Liver (tissue), 10 donors: ENCODE results near the gene MPRIP. TPM values are rescaled to one million over a fixed set of nuclear protein-coding genes. Genes with fewer than 3 reads are reported as not detected.

Experiments used
- DNase-seq: peaks from one replicate; pipeline ENCODE4 v3.0.0-alpha.2; 2017; ENCODE audit warnings: low spot score
- H3K27ac ChIP-seq, 2 donors: one replicate each; pipeline ENCODE4 v1.7.0; 2013; ENCODE audit warnings: inconsistent platforms in 2 of 2, low read length in 2 of 2, control low read depth in 1 of 2, low read depth in 1 of 2, mild to moderate bottlenecking in 1 of 2
- H3K27me3 ChIP-seq, 4 donors: one replicate each; pipeline versions ENCODE4 v1.6.1 to v1.7.0; 2013; ENCODE audit warnings: low read length in 3 of 4, inconsistent platforms in 1 of 4, mild to moderate bottlenecking in 1 of 4, moderate library complexity in 1 of 4; ENCODE audit not compliant: control insufficient read depth in 4 of 4, insufficient read depth in 4 of 4
- H3K36me3 ChIP-seq, 4 donors: one replicate each; pipeline versions ENCODE4 v1.6.1 to v1.7.0; 2013; ENCODE audit warnings: low read length in 3 of 4, mild to moderate bottlenecking in 3 of 4, low read depth in 1 of 4, moderate library complexity in 1 of 4; ENCODE audit not compliant: control insufficient read depth in 4 of 4, insufficient read depth in 3 of 4
- H3K4me1 ChIP-seq, 4 donors: one replicate each; pipeline versions ENCODE4 v1.6.1 to v1.7.0; 2013; ENCODE audit warnings: low read length in 3 of 4, mild to moderate bottlenecking in 3 of 4, moderate library complexity in 1 of 4; ENCODE audit not compliant: control insufficient read depth in 4 of 4, insufficient read depth in 4 of 4
- H3K4me3 ChIP-seq, 3 donors: one replicate each; pipeline versions ENCODE4 v1.6.1 to v1.7.0; 2013; ENCODE audit warnings: low read length in 3 of 3, control low read depth in 1 of 3, low read depth in 1 of 3, mild to moderate bottlenecking in 1 of 3
- H3K9ac ChIP-seq, 2 donors: one replicate each; pipeline ENCODE4 v1.7.0; 2013; ENCODE audit warnings: low read length in 2 of 2, mild to moderate bottlenecking in 2 of 2, moderate library complexity in 2 of 2, control low read depth in 1 of 2, low read depth in 1 of 2
- H3K9me3 ChIP-seq, 4 donors: one replicate each; pipeline versions ENCODE4 v1.6.1 to v1.7.0; 2013; ENCODE audit warnings: low read length in 3 of 4; ENCODE audit not compliant: control insufficient read depth in 4 of 4
- CTCF ChIP-seq: fragments of 150-350 bp; IDR thresholded peaks from 2 replicates; pipeline ENCODE4 v1.5.1; 2017; ENCODE audit warnings: improper control_type of control experiment, low read depth, low read length; ENCODE audit not compliant: missing input control
- FOXA1 ChIP-seq: IDR thresholded peaks from 2 replicates; pipeline ENCODE4 v1.6.1; 2016; ENCODE audit warnings: antibody characterized with exemption
- FOXA2 ChIP-seq: IDR thresholded peaks from 2 replicates; pipeline ENCODE4 v1.6.1; 2016; ENCODE audit warnings: antibody characterized with exemption
- GABPA ChIP-seq, 2 donors: IDR thresholded peaks in 1 of 2; conservative IDR thresholded peaks in 1 of 2; 2 replicates each; pipeline ENCODE4 v1.6.1; 2016; ENCODE audit warnings: antibody characterized with exemption in 2 of 2, mild to moderate bottlenecking in 1 of 2, moderate library complexity in 1 of 2
- HNF4A ChIP-seq, 2 donors: conservative IDR thresholded peaks; 2 replicates each; pipeline ENCODE4 v1.6.1; 2016; ENCODE audit warnings: antibody characterized with exemption in 2 of 2, mild to moderate bottlenecking in 2 of 2
- HNF4G ChIP-seq: IDR thresholded peaks from 2 replicates; pipeline ENCODE4 v1.6.1; 2016; ENCODE audit warnings: antibody characterized with exemption
- MAX ChIP-seq: IDR thresholded peaks from 2 replicates; pipeline ENCODE4 v1.6.1; 2016; ENCODE audit warnings: antibody characterized with exemption
- RAD21 ChIP-seq, 2 donors: IDR thresholded peaks; 2 replicates each; pipeline ENCODE4 v1.6.1; 2016; ENCODE audit warnings: antibody characterized with exemption in 2 of 2, mild to moderate bottlenecking in 2 of 2
- TAF1 ChIP-seq: conservative IDR thresholded peaks from 2 replicates; pipeline ENCODE4 v1.6.1; 2016; ENCODE audit warnings: antibody characterized with exemption, mild to moderate bottlenecking
- ZBTB33 ChIP-seq: IDR thresholded peaks from 2 replicates; pipeline ENCODE4 v1.6.1; 2016; ENCODE audit warnings: antibody characterized with exemption
- WGBS: extraction: QIAGEN DNeasy Blood & Tissue Kit; methylation state at CpG from one replicate; pipeline ENCODE4 v1.1.7; 2013; 5-methylcytosine and 5-hydroxymethylcytosine counted together
- polyA plus RNA-seq, 2 donors: library from polyadenylated mRNA; stranded (reverse) in 1 of 2; unstranded in 1 of 2; fragments of 200-250 nt in 1 of 2; fragments of >200 nt in 1 of 2; fragmentation: Nextera tagmentation in 1 of 2; extraction: Ambion mirVana in 1 of 2; gene quantifications; one replicate each; pipeline versions ENCODE4 v1.2.1 to v1.2.3, GENCODE V29; 2013 to 2015
- small RNA-seq: library from RNA; depleted of rRNA; stranded (forward); fragments of <200 nt; gene quantifications from one replicate; pipeline ENCODE3, GENCODE V24; 2014
- total RNA-seq, 2 donors: library from RNA; depleted of rRNA; stranded (reverse); fragments of >200 nt; gene quantifications; one replicate each; pipeline ENCODE4 v1.2.3, GENCODE V29; 2014
- donor health status: healthy.
- donor health status: healthy.
- donor health status: healthy.
- donor health status: healthy.
- donor health status: healthy.

MPRIP gene
- total and polyA plus RNA-seq, 4 donors, result 21.2 to 61.9 (median 34.7) TPM

GRCh38 chr17:17241656-17242055, 199.4 kb downstream of the MPRIP start (continued):
- no peak for TF ChIP-seq CTCF
- no peak for TF ChIP-seq GABPA (IDR thresholded peaks at IDR 0.05 in 1 of 2, conservative IDR thresholded peaks at IDR 0.05 in 1 of 2)
- TF ChIP-seq FOXA1, result no peak
- no peak for TF ChIP-seq HNF4G

GRCh38 chr17:17242246-17242645, 200.0 kb downstream of the MPRIP start:
- Histone ChIP-seq H3K27ac (no peak overlapping the region), H3K9me3 (no peaks in the 10 kb centered on the region), H3K9ac (no peak overlapping the region), H3K36me3 (peaks cover 3 to 17% (median 9%) of the 10 kb centered on the region in 4 donors), H3K4me3 (no peak overlapping the region), H3K4me1 (peaks cover 0 to 3% (median under 1%) of the 10 kb centered on the region in 4 donors), H3K27me3 (no peaks in the 10 kb centered on the region)
- DNase-seq, result no peak
- 97% methylated on average over 7 of the region's 7 CpGs for WGBS
- no peak for TF ChIP-seq TAF1
- TF ChIP-seq ZBTB33, result no peak
- no peak for TF ChIP-seq FOXA2
- no peak for TF ChIP-seq HNF4G
- no peak for TF ChIP-seq GABPA (IDR thresholded peaks at IDR 0.05 in 1 of 2, conservative IDR thresholded peaks at IDR 0.05 in 1 of 2)
- no peak for TF ChIP-seq HNF4A (conservative IDR thresholded peaks at IDR 0.05)
- TF ChIP-seq MAX, result no peak
- no peak for TF ChIP-seq RAD21 (IDR thresholded peaks at IDR 0.05)

Small RNA genes within 50 kb of the gene (small RNA-seq; reads per million reads assigned to genes)
- not detected for gene RNU6-767P

Other genes starting within 250 kb of the MPRIP start
- gene TNFRSF13B, start 70.3 kb upstream of the MPRIP start, total RNA-seq, result under 1 TPM in 1 of 2 donors, not detected in 1; 0.17 TPM
- under 1 TPM in 1 of 2 donors, not detected in 1; 0.26 TPM for gene TNFRSF13B, start 70.3 kb upstream of the MPRIP start, polyA plus RNA-seq
- 1 to 10 TPM; 1.7 to 2.3 TPM for gene PLD6, start 163.9 kb downstream of the MPRIP start, total RNA-seq
- 1 to 10 TPM; 1.2 to 1.3 TPM for gene PLD6, start 163.9 kb downstream of the MPRIP start, polyA plus RNA-seq
- gene FLCN, start 194.7 kb downstream of the MPRIP start, total RNA-seq, result 10 to 100 TPM; 43.6 to 46.7 TPM
- 10 to 100 TPM in 1 of 2 donors, 1 to 10 TPM in 1; 8.5 to 13.3 TPM for gene FLCN, start 194.7 kb downstream of the MPRIP start, polyA plus RNA-seq
- 10 to 100 TPM; 35.3 to 77.3 TPM for gene COPS3, start 238.8 kb downstream of the MPRIP start, total RNA-seq
- 10 to 100 TPM; 24.6 to 25.1 TPM for gene COPS3, start 238.8 kb downstream of the MPRIP start, polyA plus RNA-seq